Mesenchymal stem cell (in vitro differentiated cells and primary cell): Measurements from ENCODE around the gene KCNH2.

Experiments
- DNase-seq: peaks from one replicate; pipeline ENCODE4 v3.0.0-alpha.2; 2013
- H2AFZ ChIP-seq: one replicate; pipeline ENCODE4 v1.6.1; 2013; ENCODE audit warnings: low read depth, mild to moderate bottlenecking, control low read depth, inconsistent platforms, low read length, moderate library complexity
- H2AK5ac ChIP-seq: 2 replicates; pipeline ENCODE4 v1.6.1; 2013; ENCODE audit warnings: low read length, moderate library complexity, mild to moderate bottlenecking, inconsistent platforms; ENCODE audit not compliant: severe bottlenecking
- H2BK120ac ChIP-seq: one replicate; pipeline ENCODE4 v1.6.1; 2013; ENCODE audit warnings: low read depth, mild to moderate bottlenecking, inconsistent platforms, low read length, moderate library complexity
- H2BK12ac ChIP-seq, 2 experiments: one replicate each; pipeline ENCODE4 v1.6.1; 2013; ENCODE audit warnings: inconsistent platforms in 2 of 2, low read length in 2 of 2, mild to moderate bottlenecking in 2 of 2, moderate library complexity in 2 of 2, control low read depth in 1 of 2
- H2BK15ac ChIP-seq: one replicate; pipeline ENCODE4 v1.6.1; 2013; ENCODE audit warnings: mild to moderate bottlenecking, low read depth, inconsistent platforms; ENCODE audit not compliant: poor library complexity, severe bottlenecking
- H2BK5ac ChIP-seq: 2 replicates; pipeline ENCODE4 v1.6.1; 2013; ENCODE audit warnings: low read depth, mild to moderate bottlenecking, low read length, control low read depth, inconsistent platforms; ENCODE audit not compliant: poor library complexity, severe bottlenecking
- H3K14ac ChIP-seq, 2 experiments: one replicate each; pipeline ENCODE4 v1.6.1; 2013; ENCODE audit warnings: inconsistent platforms in 2 of 2, low read length in 2 of 2, control low read depth in 1 of 2, mild to moderate bottlenecking in 1 of 2, moderate library complexity in 1 of 2
- H3K18ac ChIP-seq, 2 experiments: one replicate each; pipeline ENCODE4 v1.6.1; 2013; ENCODE audit warnings: inconsistent platforms in 2 of 2, low read length in 2 of 2, control low read depth in 1 of 2, low read depth in 1 of 2, mild to moderate bottlenecking in 1 of 2
- H3K23ac ChIP-seq, 2 experiments: one replicate each; pipeline ENCODE4 v1.6.1; 2013; ENCODE audit warnings: inconsistent platforms in 2 of 2, low read length in 2 of 2, mild to moderate bottlenecking in 2 of 2, moderate library complexity in 2 of 2, control low read depth in 1 of 2
- H3K27ac ChIP-seq: 2 replicates; pipeline ENCODE4 v1.5.1; 2013; ENCODE audit warnings: mild to moderate bottlenecking, moderate library complexity, low read length, control low read depth, inconsistent platforms; ENCODE audit not compliant: poor library complexity, severe bottlenecking
- H3K27me3 ChIP-seq, 2 experiments: 2 replicates each; pipeline versions ENCODE4 v1.6.1 to v1.7.0; 2013; ENCODE audit warnings: low read length in 2 of 2, mild to moderate bottlenecking in 2 of 2, moderate library complexity in 2 of 2, control low read depth in 1 of 2, inconsistent platforms in 1 of 2; ENCODE audit not compliant: control insufficient read depth in 1 of 2, insufficient read depth in 1 of 2
- H3K36me3 ChIP-seq, 2 experiments: 2 replicates each; pipeline versions ENCODE4 v1.6.1 to v1.7.0; 2013; ENCODE audit warnings: low read length in 2 of 2, control low read depth in 1 of 2, inconsistent platforms in 1 of 2, low read depth in 1 of 2, mild to moderate bottlenecking in 1 of 2; ENCODE audit not compliant: insufficient read depth in 2 of 2, control insufficient read depth in 1 of 2
- H3K4ac ChIP-seq, 2 experiments: one replicate each; pipeline ENCODE4 v1.6.1; 2013; ENCODE audit warnings: inconsistent platforms in 2 of 2, low read length in 2 of 2, mild to moderate bottlenecking in 2 of 2, moderate library complexity in 2 of 2, control low read depth in 1 of 2, low read depth in 1 of 2
- H3K4me1 ChIP-seq: 2 replicates; pipeline ENCODE4 v1.6.1; 2013; ENCODE audit warnings: low read depth, low read length, control low read depth; ENCODE audit not compliant: control insufficient read depth, insufficient read depth
- H3K4me2 ChIP-seq: 2 replicates; pipeline ENCODE4 v1.6.1; 2013; ENCODE audit warnings: low read length, mild to moderate bottlenecking, inconsistent platforms; ENCODE audit not compliant: poor library complexity, severe bottlenecking
- H3K4me3 ChIP-seq, 2 experiments: 2 replicates each; pipeline versions ENCODE4 v1.5.1 to v1.7.0; 2013; ENCODE audit warnings: low read length in 2 of 2, mild to moderate bottlenecking in 2 of 2, control low read depth in 1 of 2, low read depth in 1 of 2; ENCODE audit not compliant: insufficient read depth in 1 of 2
- H3K79me1 ChIP-seq: replicated peaks from 2 replicates; pipeline ENCODE4 v1.6.1; 2013; ENCODE audit warnings: mild to moderate bottlenecking, control low read depth, low read length, inconsistent platforms; ENCODE audit not compliant: poor library complexity, severe bottlenecking
- H3K9ac ChIP-seq: 2 replicates; pipeline ENCODE4 v1.7.0; 2013; ENCODE audit warnings: mild to moderate bottlenecking, low read length, moderate library complexity
- H3K9me3 ChIP-seq: 2 replicates; pipeline ENCODE4 v1.7.0; 2013; ENCODE audit warnings: mild to moderate bottlenecking, low read length; ENCODE audit not compliant: control insufficient read depth
- H4K8ac ChIP-seq: one replicate; pipeline ENCODE4 v1.6.1; 2013; ENCODE audit warnings: inconsistent platforms, mild to moderate bottlenecking, low read length, moderate library complexity
- H4K91ac ChIP-seq: one replicate; pipeline ENCODE4 v1.6.1; 2013; ENCODE audit warnings: mild to moderate bottlenecking, low read length, inconsistent platforms
- WGBS: methylation state at CpG from one replicate; pipeline ENCODE4 v1.1.7; 2013; ENCODE audit warnings: mixed read lengths; 5-methylcytosine and 5-hydroxymethylcytosine counted together

Gene KCNH2

DNA sequence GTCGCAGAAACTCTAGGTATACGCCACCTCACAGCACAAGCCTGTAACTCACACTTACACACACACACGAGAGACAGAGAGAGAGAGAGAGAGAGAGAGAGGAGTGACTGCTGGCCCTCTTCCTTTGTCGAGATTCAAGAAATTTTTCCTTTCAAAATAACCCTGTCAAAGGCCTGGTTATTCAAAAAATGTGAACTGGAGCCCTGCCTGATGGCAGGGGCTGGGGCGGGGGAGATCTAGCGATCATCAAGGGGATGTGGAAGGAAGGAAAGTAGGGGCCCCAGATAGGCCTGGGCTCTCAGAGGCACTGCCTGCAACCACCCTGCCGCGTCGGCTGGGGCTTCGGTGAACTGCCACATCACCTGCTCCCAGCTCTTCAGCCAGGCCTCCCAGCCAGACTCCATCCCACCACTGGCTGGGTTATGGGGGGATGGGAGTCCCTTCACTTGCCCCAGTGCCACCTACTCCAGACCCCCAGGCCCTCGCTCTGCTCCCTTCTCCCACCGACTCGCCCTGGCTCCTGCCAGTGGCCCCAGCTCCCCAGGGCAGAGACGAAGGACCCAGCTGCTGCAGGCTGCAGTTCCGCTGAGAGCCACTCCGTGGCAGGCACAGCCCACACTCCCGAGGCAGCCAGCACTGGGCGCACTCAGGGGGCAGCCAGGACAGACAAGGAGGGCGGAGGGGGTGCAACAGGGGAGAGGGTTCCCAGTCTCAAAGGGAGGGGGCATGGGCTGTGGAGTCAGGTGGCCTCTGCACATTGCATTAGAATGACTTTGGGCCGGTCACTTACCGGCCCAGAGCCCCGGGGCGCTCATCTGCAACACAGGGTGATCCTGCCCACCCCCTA, 15.3 kb downstream of the KCNH2 start:
- Histone ChIP-seq H3K79me1 (no peaks in the 10 kb centered on the region), H3K36me3 (no peaks in the 10 kb centered on the region), H2AFZ (peak overlapping the region; percentile 15), H3K18ac (peak overlapping the region in 1 of 2 experiments; percentile 34), H3K9me3 (no peaks in the 10 kb centered on the region), H3K4me3 (no peak overlapping the region), H2BK5ac (no peak overlapping the region), H2BK12ac (peak overlapping the region in 1 of 2 experiments; percentile 55), H3K27ac (no peak overlapping the region), H3K9ac (no peak overlapping the region), H3K14ac (no peak overlapping the region), H4K91ac (no peak overlapping the region), H2BK120ac (no peak overlapping the region), H3K4me2 (no peak overlapping the region), H2BK15ac (no peak overlapping the region), H3K23ac (no peak overlapping the region), H4K8ac (no peak overlapping the region), H3K4ac (no peak overlapping the region), H2AK5ac (no peak overlapping the region), H3K27me3 (peaks cover 35 to 84% of the 10 kb centered on the region in 2 experiments), H3K4me1 (peaks cover 16% of the 10 kb centered on the region)
- 39% methylated on average over 13 of the region's 23 CpGs for WGBS
- DNase-seq = peak; percentile 57

GRCh38 chr7:150962290-150962552, 15.9 kb downstream of the KCNH2 start:
- Histone ChIP-seq H3K23ac (no peak overlapping the region), H3K4me2 (no peak overlapping the region), H2BK5ac (no peak overlapping the region), H3K4ac (peak overlapping the region in 1 of 2 experiments; percentile 1), H3K36me3 (no peaks in the 10 kb centered on the region), H4K91ac (no peak overlapping the region), H3K9me3 (no peaks in the 10 kb centered on the region), H2BK15ac (peak overlapping the region; percentile 37), H2BK12ac (no peak overlapping the region), H4K8ac (peak overlapping the region; percentile 27), H3K79me1 (no peaks in the 10 kb centered on the region), H2AK5ac (no peak overlapping the region), H2AFZ (no peak overlapping the region), H3K4me1 (peaks cover 16% of the 10 kb centered on the region), H3K4me3 (no peak overlapping the region), H3K18ac (peak overlapping the region in 1 of 2 experiments; percentile 40), H3K14ac (no peak overlapping the region), H2BK120ac (no peak overlapping the region), H3K9ac (no peak overlapping the region), H3K27ac (no peak overlapping the region), H3K27me3 (peaks cover 32 to 84% of the 10 kb centered on the region in 2 experiments)
- DNase-seq = no peak
- 36% methylated on average over 2 of the region's 2 CpGs for WGBS

GRCh38 chr7:150961510-150962289, 16.4 kb downstream of the KCNH2 start:
- Histone ChIP-seq H3K27ac (no peak overlapping the region), H2BK15ac (peak overlapping the region; percentile 37), H4K91ac (no peak overlapping the region), H3K18ac (peak overlapping the region in 1 of 2 experiments; percentile 40), H3K4me3 (no peak overlapping the region), H2BK12ac (peak overlapping the region in 1 of 2 experiments; percentile 2), H3K36me3 (no peaks in the 10 kb centered on the region), H2AK5ac (no peak overlapping the region), H2BK5ac (no peak overlapping the region), H3K4me2 (no peak overlapping the region), H3K9me3 (no peaks in the 10 kb centered on the region), H3K79me1 (no peaks in the 10 kb centered on the region), H3K4ac (peak overlapping the region in 1 of 2 experiments; percentile 6), H3K4me1 (peaks cover 16% of the 10 kb centered on the region), H3K9ac (no peak overlapping the region), H2AFZ (no peak overlapping the region), H4K8ac (peak overlapping the region; percentile 27), H3K23ac (no peak overlapping the region), H3K14ac (no peak overlapping the region), H2BK120ac (peak overlapping the region; percentile 59), H3K27me3 (peaks cover 32 to 84% of the 10 kb centered on the region in 2 experiments)
- 44% methylated on average over 15 of the region's 17 CpGs for WGBS
- DNase-seq = peak; percentile 35
